ENCODE data around the gene PLEKHD1. TPM values are rescaled to one million over a fixed set of nuclear protein-coding genes. Genes with fewer than 3 reads are reported as not detected.
"Not testable (repeated sequence)": the region's sequence is repeated elsewhere in the genome, so short reads cannot be mapped to it uniquely, and the experiment has no call there.

PLEKHD1 gene
- total and polyA plus RNA-seq, 2 of the 8 experiments (the other 6 are each of a cell fraction or from before 2014, with no cell fraction given): 0.24 to 0.48 TPM

- H3K4ac ChIP-seq (replicated peaks; ENCODE audit: insufficient read length, low read depth, low read length); H3K79me2 ChIP-seq (ENCODE audit: control insufficient read depth in 1 of 2, insufficient read depth in 2 of 2, low read length in 2 of 2); FAIRE-seq; H3K18ac ChIP-seq (ENCODE audit: extremely low read depth, low read length); H2AK5ac ChIP-seq (ENCODE audit: low read depth, low read length); H3K23ac ChIP-seq (ENCODE audit: insufficient read length); H3K79me1 ChIP-seq (ENCODE audit: low read depth, low read length); DNase-seq (ENCODE audit: low read depth in 1 of 2, low spot score in 2 of 2); POLR2A ChIA-PET (ENCODE audit: partially characterized antibody); H2BK20ac ChIP-seq (ENCODE audit: low read length); H2BK5ac ChIP-seq (ENCODE audit: low read depth, low read length); H2BK15ac ChIP-seq (ENCODE audit: low read length); H3K4me1 ChIP-seq (replicated peaks in 1 of 4; ENCODE audit: control insufficient read depth in 3 of 4, insufficient read depth in 4 of 4, low read length in 3 of 4); H2BK120ac ChIP-seq (replicated peaks; ENCODE audit: low read depth, low read length); H3K27me3 ChIP-seq (replicated peaks in 1 of 4; ENCODE audit: control insufficient read depth in 3 of 4, extremely low read depth in 1 of 4, insufficient read depth in 3 of 4, low read length in 3 of 4); H4K8ac ChIP-seq (ENCODE audit: extremely low read depth, insufficient read depth, low read length); H3K27ac ChIP-seq (ENCODE audit: low read depth, low read length); H4K20me1 ChIP-seq (replicated peaks in 1 of 2; ENCODE audit: control insufficient read depth in 1 of 2, insufficient read depth in 2 of 2, low read length in 2 of 2); H3K36me3 ChIP-seq (ENCODE audit: control insufficient read depth in 2 of 4, insufficient read depth in 4 of 4, low read length in 3 of 4); H3K9me3 ChIP-seq (ENCODE audit: insufficient read depth in 2 of 2, low read depth in 1 of 2, low read length in 1 of 2); H3K4me2 ChIP-seq (ENCODE audit: insufficient read depth in 1 of 2, low read depth in 2 of 2, low read length in 2 of 2); H4K91ac ChIP-seq (replicated peaks; ENCODE audit: insufficient read length, low read length); H3K9ac ChIP-seq (replicated peaks in 1 of 4; ENCODE audit: extremely low read depth in 1 of 4, low read depth in 3 of 4, low read length in 3 of 4); H3K56ac ChIP-seq (replicated peaks; ENCODE audit: insufficient read length, low read depth, low read length); H4K5ac ChIP-seq (ENCODE audit: insufficient read length, low read depth, low read length); H3K14ac ChIP-seq (ENCODE audit: insufficient read length); H3K4me3 ChIP-seq (ENCODE audit: extremely low read depth in 1 of 4, insufficient read depth in 2 of 4, low read depth in 3 of 4, low read length in 4 of 4); H2BK12ac ChIP-seq (ENCODE audit: low read depth, low read length); H2AFZ ChIP-seq (ENCODE audit: low read length); H3K23me2 ChIP-seq (ENCODE audit: low read depth, low read length): not testable (repeated sequence)
- WGBS, 2 experiments (ENCODE audit: extremely low coverage in 1 of 2, insufficient coverage in 1 of 2, insufficient read length in 1 of 2, insufficient replicate concordance in 2 of 2, low coverage in 1 of 2, low lambda C conversion rate in 2 of 2, missing lambda C conversion rate in 1 of 2): 93% methylated on average over 5 of the region's 5 CpGs; no CpG with 5 or more reads in 1 of the 2 experiments
- CTCF ChIA-PET (ENCODE audit: partially characterized antibody): interaction anchor here (0.6 to 2.0 kb wide), 10 partner anchors 12 to 1413 kb away, joined by 3 to 6 read pairs (median 3); no protein-coding TSS in a partner anchor
Observed at GRCh38 chr14:69476824-69477450, 7.6 kb upstream of the PLEKHD1 start.

GRCh38 chr14:69478055-69478454 lies 6.5 kb upstream of the PLEKHD1 start:
- H4K8ac ChIP-seq (ENCODE audit: extremely low read depth, insufficient read depth, low read length); H2BK15ac ChIP-seq (ENCODE audit: low read length); H2AFZ ChIP-seq (ENCODE audit: low read length); H3K4me2 ChIP-seq (ENCODE audit: insufficient read depth in 1 of 2, low read depth in 2 of 2, low read length in 2 of 2); H3K79me1 ChIP-seq (ENCODE audit: low read depth, low read length); H3K4me3 ChIP-seq (ENCODE audit: extremely low read depth in 1 of 4, insufficient read depth in 2 of 4, low read depth in 3 of 4, low read length in 4 of 4); H3K9ac ChIP-seq (replicated peaks in 1 of 4; ENCODE audit: extremely low read depth in 1 of 4, low read depth in 3 of 4, low read length in 3 of 4); DNase-seq (ENCODE audit: low read depth in 1 of 2, low spot score in 2 of 2); FAIRE-seq; H2BK12ac ChIP-seq (ENCODE audit: low read depth, low read length); H2AK5ac ChIP-seq (ENCODE audit: low read depth, low read length); H3K4me1 ChIP-seq (replicated peaks in 1 of 4; ENCODE audit: control insufficient read depth in 3 of 4, insufficient read depth in 4 of 4, low read length in 3 of 4); H3K23ac ChIP-seq (ENCODE audit: insufficient read length); H3K56ac ChIP-seq (replicated peaks; ENCODE audit: insufficient read length, low read depth, low read length); H4K20me1 ChIP-seq (replicated peaks in 1 of 2; ENCODE audit: control insufficient read depth in 1 of 2, insufficient read depth in 2 of 2, low read length in 2 of 2); H4K5ac ChIP-seq (ENCODE audit: insufficient read length, low read depth, low read length); H3K23me2 ChIP-seq (ENCODE audit: low read depth, low read length); H3K27ac ChIP-seq (ENCODE audit: low read depth, low read length); H4K91ac ChIP-seq (replicated peaks; ENCODE audit: insufficient read length, low read length); H3K9me3 ChIP-seq (ENCODE audit: insufficient read depth in 2 of 2, low read depth in 1 of 2, low read length in 1 of 2); H3K4ac ChIP-seq (replicated peaks; ENCODE audit: insufficient read length, low read depth, low read length); H3K14ac ChIP-seq (ENCODE audit: insufficient read length); H3K36me3 ChIP-seq (ENCODE audit: control insufficient read depth in 2 of 4, insufficient read depth in 4 of 4, low read length in 3 of 4); H3K18ac ChIP-seq (ENCODE audit: extremely low read depth, low read length); POLR2A ChIA-PET (ENCODE audit: partially characterized antibody); H2BK5ac ChIP-seq (ENCODE audit: low read depth, low read length); H2BK20ac ChIP-seq (ENCODE audit: low read length); H3K79me2 ChIP-seq (ENCODE audit: control insufficient read depth in 1 of 2, insufficient read depth in 2 of 2, low read length in 2 of 2); H2BK120ac ChIP-seq (replicated peaks; ENCODE audit: low read depth, low read length): not testable (repeated sequence)
- CTCF ChIA-PET (ENCODE audit: partially characterized antibody): interaction anchor here (0.9 to 2.1 kb wide), 5 partner anchors 13 to 96 kb away, joined by 3 to 6 read pairs (median 4); no protein-coding TSS in a partner anchor
- 100% methylated on average over 2 of the region's 2 CpGs; no CpG with 5 or more reads in 1 of the 2 experiments for WGBS, 2 experiments (ENCODE audit: extremely low coverage in 1 of 2, insufficient coverage in 1 of 2, insufficient read length in 1 of 2, insufficient replicate concordance in 2 of 2, low coverage in 1 of 2, low lambda C conversion rate in 2 of 2, missing lambda C conversion rate in 1 of 2)
- peaks cover 7 to 16% (median 13%) of the 10 kb centered on the region in 4 experiments for H3K27me3 ChIP-seq (replicated peaks in 1 of 4; ENCODE audit: control insufficient read depth in 3 of 4, extremely low read depth in 1 of 4, insufficient read depth in 3 of 4, low read length in 3 of 4)
